ENCODE data around the gene VANGL2.

GRCh38 chr1:160446945-160447600 lies 46.7 kb downstream of the VANGL2 start:
- TF ChIP-seq CTCF (IDR thresholded peaks at IDR 0.05), result no peak
- TF ChIP-seq EP300 (IDR thresholded peaks at IDR 0.05), result no peak
- no peak for TF ChIP-seq POLR2A (IDR thresholded peaks at IDR 0.05)
